Lower lobe of right lung (tissue), 2 donors: ENCODE measurements around the gene POPDC3. TPM values are rescaled to one million over a fixed set of nuclear protein-coding genes. Genes with fewer than 3 reads are reported as not detected.

Experiments used
- ATAC-seq, 2 donors: fragments of 200-7000 bp; cut with Tn5 transposase; one replicate each; pipeline ENCODE4 v1.9.1; 2020 to 2022; ENCODE audit warnings: mild to moderate bottlenecking in 2 of 2, moderate library complexity in 2 of 2
- DNase-seq: peaks from one replicate; pipeline ENCODE4 v3.0.0-alpha.2; 2020
- H3K27ac ChIP-seq: fragments of 200-600 bp; one replicate; pipeline ENCODE4 v1.8.0; 2022
- H3K27me3 ChIP-seq: fragments of 200-600 bp; one replicate; pipeline ENCODE4 v1.8.0; 2022; ENCODE audit warnings: low read depth
- H3K36me3 ChIP-seq: fragments of 200-600 bp; one replicate; pipeline ENCODE4 v1.8.0; 2022; ENCODE audit warnings: mild to moderate bottlenecking
- H3K4me1 ChIP-seq: fragments of 200-600 bp; one replicate; pipeline ENCODE4 v1.8.0; 2022
- H3K4me3 ChIP-seq: fragments of 200-600 bp; one replicate; pipeline ENCODE4 v1.8.0; 2022; ENCODE audit warnings: mild to moderate bottlenecking
- H3K9me3 ChIP-seq: fragments of 200-600 bp; one replicate; pipeline ENCODE4 v1.8.0; 2022
- CTCF ChIP-seq: fragments of 200-600 bp; IDR thresholded peaks from one replicate; pipeline ENCODE4 v1.8.0; 2022; ENCODE audit warnings: antibody characterized with exemption, mild to moderate bottlenecking
- intact Hi-C: fragments of 100-400 bp; cut with DNase I; formaldehyde crosslinking; loops from one replicate; pipeline ENCODE4 v1.11.0; 2022
- total RNA-seq: library from RNA; stranded (reverse); fragmentation: NEBNext Ultra II Directional; extraction: Animal tissue kit (Norgen Biotek cat#: 25700); gene quantifications from one replicate; pipeline ENCODE4 v1.2.1, GENCODE V29; 2021
- donor health status: DM: no; HTN: yes; CAD: no; lungs with severe emphysema.

The POPDC3 gene
- total RNA-seq, 1 donor from 2014 or later = 0.80 TPM

- H3K4me3 ChIP-seq = no peak overlapping the region
- no peak for ATAC-seq
Observed at GRCh38 chr6:105109955-105110895, 69.6 kb downstream of the POPDC3 start.

DNA sequence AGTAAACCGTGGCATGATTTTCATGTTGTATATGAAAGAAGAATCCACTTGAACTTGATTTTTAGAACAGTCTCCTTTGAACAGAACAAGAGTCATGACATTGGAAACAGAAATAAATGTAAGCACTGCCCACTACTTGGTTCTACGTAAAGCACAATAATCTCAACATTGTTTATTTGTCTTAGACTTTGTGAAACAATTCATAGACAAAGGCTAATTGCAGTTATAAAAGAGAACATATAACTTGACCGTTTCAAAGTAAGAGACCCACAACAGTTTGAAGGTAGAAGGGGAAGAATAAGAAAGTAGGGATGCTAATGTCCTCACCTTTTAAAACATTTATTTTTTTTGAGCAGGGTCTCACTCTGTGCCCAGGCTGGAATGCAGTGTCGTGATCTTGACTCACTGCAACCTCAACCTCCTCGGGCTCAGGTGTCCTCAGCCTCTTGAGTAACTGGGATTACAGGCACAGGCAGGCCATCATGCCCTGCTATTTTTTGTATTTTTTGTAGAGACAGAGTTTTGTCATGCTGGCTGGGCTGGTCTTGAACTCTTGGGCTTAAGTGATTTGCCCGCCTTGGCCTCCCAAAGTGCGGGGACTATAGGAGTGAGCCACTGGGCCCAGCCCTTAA lies 71.1 kb downstream of the POPDC3 start:
- no peaks in the 10 kb centered on the region for H3K27me3 ChIP-seq
- intact Hi-C loops = no loop called here
- H3K4me1 ChIP-seq = no peaks in the 10 kb centered on the region
- no peaks in the 10 kb centered on the region for H3K9me3 ChIP-seq
- no peak for DNase-seq
- no peak for TF ChIP-seq CTCF
- H3K36me3 ChIP-seq = no peaks in the 10 kb centered on the region
- H3K4me3 ChIP-seq = no peak overlapping the region
- ATAC-seq = no peak
- no peak overlapping the region for H3K27ac ChIP-seq

More at GRCh38 chr6:105109955-105110895, 69.6 kb downstream of the POPDC3 start:
- H3K36me3 ChIP-seq = no peaks in the 10 kb centered on the region
- intact Hi-C loops = no loop called here
- no peak overlapping the region for H3K27ac ChIP-seq
- no peaks in the 10 kb centered on the region for H3K4me1 ChIP-seq
- DNase-seq = no peak
- H3K27me3 ChIP-seq = no peaks in the 10 kb centered on the region
- no peaks in the 10 kb centered on the region for H3K9me3 ChIP-seq
- TF ChIP-seq CTCF = no peak

Other genes starting within 250 kb of the POPDC3 start
- not detected for gene LIN28B, start 222.9 kb downstream of the POPDC3 start, total RNA-seq
- gene PREP, start 223.1 kb upstream of the POPDC3 start, total RNA-seq = 30.0 TPM